SU-DHL-6 (cell line): ENCODE results near the gene CAMK4.

Experiments used
- EZH2phosphoT487 ChIP-seq: fragments of 200-600 bp; sonication (generic), shearing (Covaris generic); conservative IDR thresholded peaks from 2 replicates; pipeline ENCODE4 v1.6.1; 2018; ENCODE audit warnings: mild to moderate bottlenecking, antibody characterized with exemption, low read length, moderate library complexity, mixed read lengths
- TF ChIP-seq, protein P1 (sequence below): fragments of 200-600 bp; sonication (generic); IDR thresholded peaks from one replicate; pipeline ENCODE4 v1.5.1; 2017; ENCODE audit warnings: antibody characterized with exemption, mild to moderate bottlenecking, low read length, moderate library complexity; ENCODE audit not compliant: insufficient read depth, poor library complexity, severe bottlenecking

DNA sequence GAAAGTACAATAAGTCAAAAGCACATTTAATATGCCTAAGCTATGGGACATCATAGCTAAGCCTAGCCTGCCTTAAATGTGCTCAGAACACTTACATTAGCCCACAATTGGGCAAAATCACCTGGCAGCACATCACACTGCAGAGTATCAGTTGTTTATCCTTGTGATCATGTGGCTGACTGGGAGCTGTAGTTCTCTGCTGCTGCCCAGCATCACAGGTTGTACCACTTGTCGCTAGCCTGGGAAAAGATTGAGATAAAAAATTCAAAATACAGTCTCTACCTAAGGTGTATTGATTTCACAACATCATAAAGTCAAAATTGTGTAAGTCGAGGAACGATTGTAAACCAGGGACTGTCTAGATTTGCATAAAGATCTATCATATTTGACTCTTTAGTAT is 58.6 kb downstream of the CAMK4 start:
- TF ChIP-seq, protein P1, sequence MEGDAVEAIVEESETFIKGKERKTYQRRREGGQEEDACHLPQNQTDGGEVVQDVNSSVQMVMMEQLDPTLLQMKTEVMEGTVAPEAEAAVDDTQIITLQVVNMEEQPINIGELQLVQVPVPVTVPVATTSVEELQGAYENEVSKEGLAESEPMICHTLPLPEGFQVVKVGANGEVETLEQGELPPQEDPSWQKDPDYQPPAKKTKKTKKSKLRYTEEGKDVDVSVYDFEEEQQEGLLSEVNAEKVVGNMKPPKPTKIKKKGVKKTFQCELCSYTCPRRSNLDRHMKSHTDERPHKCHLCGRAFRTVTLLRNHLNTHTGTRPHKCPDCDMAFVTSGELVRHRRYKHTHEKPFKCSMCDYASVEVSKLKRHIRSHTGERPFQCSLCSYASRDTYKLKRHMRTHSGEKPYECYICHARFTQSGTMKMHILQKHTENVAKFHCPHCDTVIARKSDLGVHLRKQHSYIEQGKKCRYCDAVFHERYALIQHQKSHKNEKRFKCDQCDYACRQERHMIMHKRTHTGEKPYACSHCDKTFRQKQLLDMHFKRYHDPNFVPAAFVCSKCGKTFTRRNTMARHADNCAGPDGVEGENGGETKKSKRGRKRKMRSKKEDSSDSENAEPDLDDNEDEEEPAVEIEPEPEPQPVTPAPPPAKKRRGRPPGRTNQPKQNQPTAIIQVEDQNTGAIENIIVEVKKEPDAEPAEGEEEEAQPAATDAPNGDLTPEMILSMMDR: no peak
- no peak for TF ChIP-seq EZH2phosphoT487
